ENCODE data around the gene SVOP.

- TF ChIP-seq CTCF (IDR thresholded peaks at IDR 0.05) (no peak), ZFX (IDR thresholded peaks at IDR 0.05; ENCODE audit: borderline replicate concordance) (no peak)
Measured at GRCh38 chr12:108982621-108983219, 38.1 kb downstream of the SVOP start.
